GM12801 (cell line): ENCODE data around the gene CEP83.

ENCODE experiments used
- TF ChIP-seq, protein P1 (sequence below): IDR thresholded peaks from one replicate; pipeline ENCODE4 v1.5.1; 2011; ENCODE audit warnings: control low read depth; ENCODE audit not compliant: insufficient read length; ENCODE audit errors: extremely low read depth

CEP83 gene, protein sequence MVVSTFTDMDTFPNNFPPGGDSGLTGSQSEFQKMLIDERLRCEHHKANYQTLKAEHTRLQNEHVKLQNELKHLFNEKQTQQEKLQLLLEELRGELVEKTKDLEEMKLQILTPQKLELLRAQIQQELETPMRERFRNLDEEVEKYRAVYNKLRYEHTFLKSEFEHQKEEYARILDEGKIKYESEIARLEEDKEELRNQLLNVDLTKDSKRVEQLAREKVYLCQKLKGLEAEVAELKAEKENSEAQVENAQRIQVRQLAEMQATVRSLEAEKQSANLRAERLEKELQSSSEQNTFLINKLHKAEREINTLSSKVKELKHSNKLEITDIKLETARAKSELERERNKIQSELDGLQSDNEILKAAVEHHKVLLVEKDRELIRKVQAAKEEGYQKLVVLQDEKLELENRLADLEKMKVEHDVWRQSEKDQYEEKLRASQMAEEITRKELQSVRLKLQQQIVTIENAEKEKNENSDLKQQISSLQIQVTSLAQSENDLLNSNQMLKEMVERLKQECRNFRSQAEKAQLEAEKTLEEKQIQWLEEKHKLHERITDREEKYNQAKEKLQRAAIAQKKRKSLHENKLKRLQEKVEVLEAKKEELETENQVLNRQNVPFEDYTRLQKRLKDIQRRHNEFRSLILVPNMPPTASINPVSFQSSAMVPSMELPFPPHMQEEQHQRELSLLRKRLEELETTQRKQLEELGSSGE

DNA sequence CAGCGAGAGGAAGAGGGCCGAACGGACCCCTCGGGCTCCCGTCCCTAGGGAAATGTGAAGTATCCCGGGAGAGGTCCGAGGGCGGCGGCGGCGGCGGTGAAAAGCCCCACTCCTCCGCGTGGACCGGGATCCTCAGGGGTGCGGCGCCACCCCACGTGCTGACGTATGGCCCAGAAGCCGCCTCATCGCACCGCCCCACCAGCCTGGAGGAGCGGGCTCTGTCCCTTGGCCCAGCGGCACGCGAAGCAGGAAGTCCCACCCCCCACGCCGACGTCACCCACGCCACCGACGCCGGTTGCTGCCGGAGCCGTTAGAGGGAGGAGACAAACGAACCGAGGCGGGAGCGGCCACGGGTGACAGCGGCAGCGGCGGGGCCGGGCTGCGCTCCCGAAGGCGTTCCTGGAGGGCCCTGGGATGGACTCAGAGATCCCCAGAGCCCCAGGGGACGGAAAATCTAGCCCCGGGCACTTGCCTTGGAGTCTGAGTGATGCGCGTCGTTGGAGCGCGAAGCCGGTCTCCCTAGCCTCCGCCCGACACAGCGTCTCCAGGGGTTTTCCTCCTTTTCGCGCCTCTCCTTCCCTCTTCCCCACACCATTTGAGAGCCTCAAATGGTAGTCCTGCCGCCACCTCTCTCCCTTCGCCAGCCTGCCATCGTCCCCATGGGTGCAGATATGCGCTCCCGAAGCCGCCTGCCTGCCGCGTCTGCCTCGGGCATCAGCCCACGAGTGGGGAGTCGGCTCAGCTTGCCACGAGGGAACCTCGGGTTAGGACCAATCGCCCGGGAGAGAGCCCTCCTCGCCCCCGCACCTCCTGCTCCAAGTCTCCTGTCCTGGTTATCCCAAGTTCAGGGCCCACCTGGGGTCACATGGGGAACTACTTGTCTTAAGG, at the start of gene CEP83:
TSS of gene CEP83 (minus strand) at position 140 of the 888 bp plus-strand sequence. CDS start 47,377 bp downstream, outside the sequence.
- TF ChIP-seq, protein P1, sequence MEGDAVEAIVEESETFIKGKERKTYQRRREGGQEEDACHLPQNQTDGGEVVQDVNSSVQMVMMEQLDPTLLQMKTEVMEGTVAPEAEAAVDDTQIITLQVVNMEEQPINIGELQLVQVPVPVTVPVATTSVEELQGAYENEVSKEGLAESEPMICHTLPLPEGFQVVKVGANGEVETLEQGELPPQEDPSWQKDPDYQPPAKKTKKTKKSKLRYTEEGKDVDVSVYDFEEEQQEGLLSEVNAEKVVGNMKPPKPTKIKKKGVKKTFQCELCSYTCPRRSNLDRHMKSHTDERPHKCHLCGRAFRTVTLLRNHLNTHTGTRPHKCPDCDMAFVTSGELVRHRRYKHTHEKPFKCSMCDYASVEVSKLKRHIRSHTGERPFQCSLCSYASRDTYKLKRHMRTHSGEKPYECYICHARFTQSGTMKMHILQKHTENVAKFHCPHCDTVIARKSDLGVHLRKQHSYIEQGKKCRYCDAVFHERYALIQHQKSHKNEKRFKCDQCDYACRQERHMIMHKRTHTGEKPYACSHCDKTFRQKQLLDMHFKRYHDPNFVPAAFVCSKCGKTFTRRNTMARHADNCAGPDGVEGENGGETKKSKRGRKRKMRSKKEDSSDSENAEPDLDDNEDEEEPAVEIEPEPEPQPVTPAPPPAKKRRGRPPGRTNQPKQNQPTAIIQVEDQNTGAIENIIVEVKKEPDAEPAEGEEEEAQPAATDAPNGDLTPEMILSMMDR: no peak

DNA sequence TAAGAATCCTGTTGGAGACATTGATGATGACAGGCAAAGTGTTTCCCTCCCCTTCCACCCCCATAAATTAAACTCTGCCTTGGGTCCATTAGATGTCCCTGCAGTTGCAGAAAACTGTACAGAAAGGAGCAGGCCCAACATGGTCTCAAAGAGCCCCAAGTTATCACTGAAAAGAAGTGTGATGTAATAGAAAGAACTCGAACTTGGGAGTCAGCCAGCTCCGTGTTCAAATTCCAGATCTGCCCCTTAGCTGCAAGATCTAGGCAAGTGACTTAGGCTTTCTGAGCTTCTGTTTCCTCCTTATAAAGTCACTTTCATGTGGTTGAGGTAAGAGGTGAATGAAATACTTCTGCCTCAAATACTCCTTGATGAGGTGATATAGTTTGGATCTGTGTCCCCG, 49.6 kb upstream of the CEP83 start:
- TF ChIP-seq, protein P1: no peak

DNA sequence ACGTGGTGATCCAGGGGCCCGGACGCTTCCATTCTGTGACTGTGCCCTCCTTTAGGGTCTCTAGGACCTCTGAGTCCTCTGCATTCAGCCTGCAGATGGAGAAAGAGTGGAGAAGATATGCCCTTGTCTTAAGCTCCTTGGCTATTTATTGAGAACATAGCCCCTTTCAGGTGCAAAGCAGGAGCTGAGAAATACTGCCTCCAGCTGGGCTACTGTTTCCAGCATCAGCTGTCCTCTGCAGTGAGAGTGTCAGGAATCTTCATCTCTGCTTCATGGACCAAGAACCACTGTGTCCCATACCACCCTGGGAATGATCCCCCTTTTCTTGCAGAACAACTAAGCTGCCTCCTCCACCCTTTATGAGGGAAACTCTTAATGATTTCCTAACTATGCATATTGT, 47.8 kb upstream of the CEP83 start:
- TF ChIP-seq, protein P1: no peak

DNA sequence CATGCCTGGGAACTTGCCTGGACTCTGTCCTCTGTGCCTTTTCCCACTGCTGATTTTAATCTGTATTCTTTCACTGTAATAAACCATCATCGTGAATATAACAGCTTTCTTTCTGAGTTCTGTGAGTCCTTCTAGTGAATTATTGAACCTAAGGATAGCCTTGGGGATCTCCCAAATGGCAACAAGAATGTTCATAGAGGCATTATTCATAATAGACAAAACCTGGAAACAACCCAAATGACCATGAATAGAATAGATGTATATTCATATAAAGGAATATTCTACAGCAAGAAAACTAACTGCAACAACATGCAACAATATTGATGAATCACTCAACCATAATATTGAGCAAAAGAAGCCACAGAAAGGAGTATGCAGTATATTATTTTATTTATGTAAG, 44.7 kb upstream of the CEP83 start:
- TF ChIP-seq, protein P1: no peak

DNA sequence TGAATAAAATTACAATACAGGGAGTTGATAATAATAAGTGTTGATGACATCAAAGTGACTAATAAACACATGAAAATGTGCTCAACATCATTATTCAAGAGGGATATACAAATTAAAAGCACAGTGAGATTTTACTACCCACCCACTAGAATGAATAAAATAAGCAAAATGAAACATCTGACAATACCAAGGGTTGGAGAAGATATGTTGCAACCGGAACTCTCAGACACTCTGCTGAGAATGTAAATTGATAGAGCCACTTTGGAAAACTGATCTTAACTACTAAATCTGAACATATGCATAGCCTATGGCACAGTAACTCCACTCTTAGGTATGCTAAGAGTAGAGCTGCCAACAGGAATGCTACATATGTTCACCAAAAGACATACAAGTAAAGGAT, 44.0 kb upstream of the CEP83 start:
- TF ChIP-seq, protein P1: no peak

DNA sequence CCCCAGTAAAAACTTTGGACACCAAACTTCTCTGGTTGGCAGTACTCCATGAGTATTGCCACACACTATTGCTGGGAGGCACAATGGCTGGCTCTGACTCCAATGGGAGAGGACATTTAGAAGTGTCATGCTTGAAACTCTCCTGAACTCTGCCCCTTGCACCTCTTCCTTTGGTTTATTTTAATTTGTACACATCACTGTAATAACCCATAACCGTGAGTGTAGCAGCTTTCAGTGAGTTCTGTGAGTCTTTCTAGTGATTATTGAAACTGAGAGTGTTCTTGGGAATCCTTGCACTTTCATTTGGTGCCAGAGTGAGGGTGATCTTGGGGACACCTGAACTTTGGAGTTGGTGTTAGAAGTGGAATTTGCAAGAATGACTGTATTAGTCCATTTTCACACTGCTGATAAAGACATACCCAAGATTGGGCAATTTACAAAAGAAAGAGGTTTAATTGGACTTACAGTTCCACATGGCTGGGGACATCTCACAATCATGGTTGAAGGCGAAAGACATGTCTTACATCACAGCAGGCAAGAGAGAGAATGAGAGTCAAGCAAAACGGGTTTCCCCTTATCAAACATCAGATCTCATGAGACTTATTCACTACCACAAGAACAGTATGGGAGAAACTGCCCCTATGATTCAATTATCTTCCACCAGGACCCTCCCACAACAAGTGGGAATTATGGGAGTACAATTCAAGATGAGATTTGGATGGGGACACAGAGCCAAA, 41.3 kb upstream of the CEP83 start:
- TF ChIP-seq, protein P1: no peak
